HG02943 (cell line): ENCODE measurements around the gene DCLRE1A.

ENCODE experiments used
- ATAC-seq: cut with Tn5 transposase; IDR thresholded peaks from one replicate; pipeline ENCODE4 v1.9.1; 2021; ENCODE audit warnings: mild to moderate bottlenecking, low read depth, moderate library complexity; ENCODE audit not compliant: unreplicated experiment

Gene DCLRE1A

GRCh38 chr10:113854013-113854760, at the start of gene DCLRE1A, which contains the start of gene NHLRC2:
TSS of gene DCLRE1A (minus strand) at chr10:113854082. CDS start at chr10:113853182, 900 bp downstream.
TSS of gene NHLRC2 (plus strand) at chr10:113854661. CDS start at chr10:113854873, 212 bp downstream.
- ATAC-seq = peak; percentile 41

- ATAC-seq = no peak
These were observed 46.2 kb upstream of the DCLRE1A start for GRCh38 chr10:113899952-113900598.

GRCh38 chr10:113897693-113898618, 44.1 kb upstream of the DCLRE1A start:
- no peak for ATAC-seq

DNA sequence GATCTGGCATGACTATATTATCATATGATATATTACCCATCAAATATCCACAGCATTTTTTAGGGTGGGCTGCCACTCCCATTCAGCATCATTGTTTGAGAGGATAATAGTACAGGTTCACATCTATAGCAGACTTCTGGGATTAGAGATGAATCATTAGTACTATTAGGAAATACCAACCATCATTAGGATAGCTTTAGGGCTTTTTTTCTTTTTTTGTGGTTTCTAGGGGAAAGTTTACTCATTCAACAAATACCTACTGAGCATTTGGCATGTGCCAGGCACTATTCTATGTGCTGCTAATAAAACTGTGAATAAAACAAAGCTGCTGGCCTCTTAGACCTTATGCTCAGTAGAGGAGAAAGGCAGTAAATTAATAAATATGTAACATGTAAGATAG, 41.1 kb upstream of the DCLRE1A start:
- ATAC-seq = no peak

DNA sequence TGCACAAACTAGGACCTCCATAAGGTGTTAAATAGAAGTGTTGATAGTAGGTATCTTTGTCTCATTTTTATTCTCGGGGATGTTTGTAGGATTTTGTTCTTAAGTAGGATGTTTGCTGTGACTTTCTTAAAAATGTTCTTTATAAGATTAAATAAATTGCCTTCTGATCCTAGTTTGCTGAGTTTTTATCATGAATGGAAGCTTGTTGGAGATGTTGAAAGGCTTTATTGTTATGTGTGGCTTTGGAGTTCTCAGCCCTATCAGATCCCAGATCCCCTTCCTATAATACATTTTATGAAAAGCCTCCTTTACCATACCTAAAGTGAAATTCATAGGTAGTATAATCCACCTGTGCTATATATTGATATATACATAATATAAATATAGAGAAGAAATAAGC, 40.7 kb upstream of the DCLRE1A start:
- no peak for ATAC-seq

- no peak for ATAC-seq
These were observed 39.7 kb upstream of the DCLRE1A start for GRCh38 chr10:113893570-113893969.

DNA sequence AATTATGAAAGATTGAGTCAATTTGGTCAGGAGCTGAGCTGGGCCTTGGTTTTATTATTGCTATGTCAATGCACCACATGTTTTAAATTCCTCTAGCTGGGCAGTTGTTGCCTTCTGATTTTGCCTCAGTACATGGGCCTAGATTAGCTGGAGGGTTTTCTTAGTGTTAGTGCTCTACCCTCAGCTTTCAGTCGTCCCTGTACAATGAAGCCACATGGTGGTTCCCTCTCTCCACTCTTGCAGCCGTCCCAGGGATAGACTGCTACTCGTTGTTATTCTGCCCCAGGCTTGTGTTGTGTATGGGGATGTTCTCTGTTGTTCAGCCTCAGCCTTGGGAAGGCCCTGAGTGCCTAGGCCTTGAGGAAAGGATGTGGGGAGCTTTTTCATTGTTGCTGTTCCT, 37.6 kb upstream of the DCLRE1A start:
- ATAC-seq = no peak

GRCh38 chr10:113890769-113891168, 36.9 kb upstream of the DCLRE1A start:
- ATAC-seq = no peak

GRCh38 chr10:113889911-113890310, 36.0 kb upstream of the DCLRE1A start:
- no peak for ATAC-seq

DNA sequence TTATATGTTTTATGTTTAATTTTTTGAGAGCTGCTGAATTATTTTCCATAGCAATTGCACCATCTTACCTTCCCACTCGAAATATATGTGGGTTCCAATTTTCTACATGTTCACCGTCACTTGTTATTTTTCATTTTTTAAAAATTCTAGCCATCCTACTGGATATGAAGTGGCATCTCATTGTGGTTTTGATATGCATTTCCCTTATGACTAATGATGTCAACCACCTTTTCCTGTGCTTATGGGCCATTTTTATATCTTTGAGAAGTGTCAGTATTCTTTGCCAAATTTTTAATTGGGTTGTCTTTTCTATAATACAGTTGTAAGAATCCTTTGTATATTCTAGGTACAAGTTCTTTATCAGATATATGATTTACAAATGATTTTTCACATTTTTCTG, 28.4 kb upstream of the DCLRE1A start:
- no peak for ATAC-seq

DNA sequence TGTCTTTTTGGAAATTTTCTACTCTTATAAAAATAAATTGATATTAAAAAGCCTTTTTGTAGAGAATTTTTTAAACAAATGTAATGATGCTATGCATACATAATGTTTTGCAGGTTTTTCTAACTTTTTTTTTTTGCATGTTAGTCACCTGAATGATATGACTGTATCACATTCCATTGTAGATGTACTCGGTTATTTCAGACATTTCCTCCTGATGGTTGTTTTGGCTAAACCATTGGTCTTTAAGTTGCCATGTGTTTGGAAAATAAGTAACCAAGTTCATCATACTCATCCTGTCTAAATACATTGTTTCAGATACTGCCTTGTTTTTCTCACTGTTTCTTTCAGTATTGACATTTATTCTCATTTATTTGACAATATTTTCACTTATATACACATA, 26.4 kb upstream of the DCLRE1A start:
- no peak for ATAC-seq

DNA sequence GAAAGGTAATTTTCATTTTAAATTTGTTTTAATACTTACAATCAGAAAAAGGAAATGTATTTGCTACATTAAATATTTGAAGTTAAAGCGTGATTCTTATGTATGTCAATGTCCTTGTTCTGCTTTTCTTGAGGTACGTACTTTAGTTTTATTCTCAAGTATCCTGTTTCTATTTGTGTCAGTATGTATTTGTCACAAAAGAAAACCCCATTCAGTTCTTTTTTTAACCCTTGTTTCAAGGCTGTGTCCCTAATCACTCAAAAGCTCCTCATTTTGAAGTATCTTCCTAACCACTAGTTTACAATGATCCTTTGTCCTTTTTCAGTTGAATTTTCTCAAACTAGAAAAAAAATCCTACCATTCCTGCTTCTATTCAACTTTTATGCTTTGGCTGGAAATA, 25.8 kb upstream of the DCLRE1A start:
- no peak for ATAC-seq

DNA sequence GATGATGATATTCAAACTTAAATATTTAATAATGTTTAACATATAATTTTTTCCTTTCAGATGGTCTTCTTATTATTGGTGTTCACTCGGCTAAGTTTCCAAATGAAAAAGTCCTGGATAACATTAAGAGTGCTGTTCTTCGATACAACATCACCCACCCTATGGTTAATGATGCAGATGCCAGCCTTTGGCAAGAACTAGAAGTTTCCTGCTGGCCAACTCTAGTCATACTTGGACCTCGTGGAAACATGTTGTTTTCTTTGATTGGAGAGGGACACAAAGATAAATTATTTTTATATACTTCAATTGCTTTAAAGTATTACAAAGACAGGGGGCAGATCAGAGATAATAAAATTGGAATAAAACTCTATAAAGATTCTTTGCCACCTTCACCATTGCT, 22.6 kb upstream of the DCLRE1A start:
- no peak for ATAC-seq

GRCh38 chr10:113875212-113875611, 21.3 kb upstream of the DCLRE1A start:
- no peak for ATAC-seq

GRCh38 chr10:113872139-113873030, 18.5 kb upstream of the DCLRE1A start:
- no peak for ATAC-seq

DNA sequence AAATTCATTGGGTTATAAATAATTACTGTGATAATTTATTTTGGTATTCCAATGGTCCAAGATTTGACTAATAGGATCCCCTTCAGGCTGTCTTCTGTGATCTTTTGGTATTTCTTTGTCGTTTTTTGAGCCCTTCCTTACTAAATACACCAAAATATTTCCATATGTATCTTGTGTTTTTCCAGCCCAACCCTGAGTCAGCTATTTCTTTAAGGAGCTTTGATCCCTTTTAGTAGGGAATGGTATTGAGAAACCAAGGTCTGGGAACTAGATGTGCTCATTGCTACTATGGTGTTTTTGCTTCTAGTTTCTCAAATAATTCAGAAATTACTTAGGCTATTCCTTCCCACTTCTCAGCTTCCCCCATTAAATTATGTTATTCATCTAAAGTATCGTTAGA, 15.9 kb upstream of the DCLRE1A start:
- no peak for ATAC-seq

- ATAC-seq = no peak
These were observed 14.0 kb upstream of the DCLRE1A start for GRCh38 chr10:113867904-113868303.

- ATAC-seq = no peak
These were observed 12.9 kb upstream of the DCLRE1A start for GRCh38 chr10:113866551-113867394.

DNA sequence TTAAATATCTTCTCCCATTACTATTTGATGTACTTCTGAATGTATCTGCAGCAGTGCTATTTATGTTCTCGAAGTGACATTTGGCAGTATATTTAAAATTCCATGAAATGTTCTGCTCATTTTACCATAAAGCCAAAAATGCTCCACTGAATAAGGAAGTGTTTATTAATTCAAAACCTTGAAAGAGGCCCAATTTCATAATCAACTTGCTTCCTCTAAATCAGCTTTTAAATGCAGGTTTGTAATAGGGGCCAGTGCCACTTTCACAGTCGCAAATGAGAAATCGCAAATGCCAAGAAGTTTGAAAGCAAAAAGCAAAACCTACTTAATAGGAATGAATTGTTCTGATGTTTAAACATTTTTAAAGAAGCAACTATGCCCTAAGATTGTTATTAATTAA, 12.0 kb upstream of the DCLRE1A start:
- ATAC-seq = no peak
